Activated CD8-positive, alpha-beta memory T cell treated with anti-CD3 and anti-CD28 coated beads for 4 hours (primary cell): ENCODE measurements around the gene PELI3.
"Not testable (repeated sequence)": the region's sequence is repeated elsewhere in the genome, so short reads cannot be mapped to it uniquely, and the experiment has no call there.

ENCODE experiments used
- DNase-seq, 2 donors: peaks; one replicate each; pipeline ENCODE4 v3.0.0-alpha.2; 2020; ENCODE audit warnings: low read depth in 2 of 2

PELI3 gene

GRCh38 chr11:66447012-66447411, 19.7 kb upstream of the PELI3 start:
- DNase-seq = no peak

GRCh38 chr11:66448523-66448922, 18.2 kb upstream of the PELI3 start:
- no peak for DNase-seq

- DNase-seq = no peak
Observed at GRCh38 chr11:66450560-66450959, 16.1 kb upstream of the PELI3 start.

GRCh38 chr11:66451663-66452062, 15.0 kb upstream of the PELI3 start:
- DNase-seq = no peak

- no peak for DNase-seq
Observed at GRCh38 chr11:66454247-66454646, 12.5 kb upstream of the PELI3 start.

- DNase-seq = no peak
Observed at GRCh38 chr11:66454828-66455227, 11.9 kb upstream of the PELI3 start.

- DNase-seq = no peak
Observed at GRCh38 chr11:66457826-66458225, 8.9 kb upstream of the PELI3 start.

GRCh38 chr11:66459138-66459778, 7.4 kb upstream of the PELI3 start:
- DNase-seq = no peak

GRCh38 chr11:66462010-66462409, 4.7 kb upstream of the PELI3 start:
- no peak for DNase-seq

- DNase-seq = no peak
Observed at GRCh38 chr11:66462911-66463310, 3.8 kb upstream of the PELI3 start.

GRCh38 chr11:66464116-66464515, 2.6 kb upstream of the PELI3 start:
- DNase-seq = not testable (repeated sequence)

- no peak for DNase-seq
Observed at GRCh38 chr11:66464916-66465315, 1.8 kb upstream of the PELI3 start.

- no peak for DNase-seq
Observed at GRCh38 chr11:66465373-66466224, 1.1 kb upstream of the PELI3 start.

- DNase-seq = peak in 1 of 2 donors; percentile 15
Observed at GRCh38 chr11:66467034-66467659, 442 bp downstream of the PELI3 start.

GRCh38 chr11:66467756-66468155, 1.1 kb downstream of the PELI3 start:
- no peak for DNase-seq

GRCh38 chr11:66468691-66469090, 2.0 kb downstream of the PELI3 start:
- no peak for DNase-seq

- DNase-seq = no peak
Observed at GRCh38 chr11:66469441-66469840, 2.7 kb downstream of the PELI3 start.

GRCh38 chr11:66470015-66470414, 3.3 kb downstream of the PELI3 start:
- DNase-seq = no peak

- no peak for DNase-seq
Observed at GRCh38 chr11:66471142-66471541, 4.4 kb downstream of the PELI3 start.

- DNase-seq = no peak
Observed at GRCh38 chr11:66472054-66472453, 5.3 kb downstream of the PELI3 start.

- no peak for DNase-seq
Observed at GRCh38 chr11:66473167-66473566, 6.5 kb downstream of the PELI3 start.

GRCh38 chr11:66473608-66474515, 7.2 kb downstream of the PELI3 start:
- DNase-seq = no peak
